Vagina (tissue), 2 donors: ENCODE results near the gene LPGAT1. TPM values are rescaled to one million over a fixed set of nuclear protein-coding genes. Genes with fewer than 3 reads are reported as not detected.

Experiments
- DNase-seq, 2 donors: peaks; one replicate each; pipeline ENCODE4 v3.0.0-alpha.2; 2017; ENCODE audit errors: extremely low spot score in 2 of 2
- H3K27ac ChIP-seq: fragments of 200-600 bp; sonication (generic); one replicate; pipeline ENCODE4 v1.5.1; 2019
- H3K27me3 ChIP-seq: fragments of 200-600 bp; sonication (generic); one replicate; pipeline ENCODE4 v1.5.1; 2019
- H3K36me3 ChIP-seq, 2 donors: fragments of 200-600 bp; sonication (generic); one replicate each; pipeline ENCODE4 v1.5.1; 2017 to 2019
- H3K4me1 ChIP-seq: fragments of 200-600 bp; sonication (generic); one replicate; pipeline ENCODE4 v1.5.1; 2019
- H3K4me3 ChIP-seq, 2 donors: fragments of 200-600 bp; sonication (generic); 1 replicate in 1 of 2; 2 replicates in 1 of 2; pipeline ENCODE4 v1.5.1; 2016 to 2019
- H3K9me3 ChIP-seq: fragments of 200-600 bp; sonication (generic); one replicate; pipeline ENCODE4 v1.5.1; 2019
- POLR2A ChIP-seq, 2 donors: fragments of 450-650 bp; IDR thresholded peaks; one replicate each; pipeline ENCODE4 v1.6.1; 2017; ENCODE audit warnings: antibody characterized with exemption in 2 of 2, mild to moderate bottlenecking in 2 of 2, moderate library complexity in 2 of 2
- POLR2AphosphoS5 ChIP-seq, 2 donors: sonication (generic); formaldehyde crosslinking; IDR thresholded peaks; one replicate each; pipeline ENCODE4 v1.9.0; 2017; ENCODE audit warnings: antibody characterized with exemption in 2 of 2, mild to moderate bottlenecking in 2 of 2, low read depth in 1 of 2; ENCODE audit not compliant: insufficient read depth in 1 of 2
- intact Hi-C: fragments of 100-400 bp; cut with DNase I; formaldehyde crosslinking; loops from one replicate; pipeline ENCODE4 v1.15.1; 2023
- total RNA-seq: library from RNA; depleted of rRNA; stranded (reverse); fragments of >200 nt; gene quantifications from one replicate; pipeline ENCODE4 v1.2.3, GENCODE V29; 2016
- TF ChIP-seq, protein P1 (sequence below), 3 experiments: fragments of 450-650 bp in 2 of 3; fragments of 200-600 bp in 1 of 3; sonication (generic) in 1 of 3; IDR thresholded peaks; one replicate each; pipeline ENCODE4 v1.5.1; 2017 to 2019; ENCODE audit warnings: antibody characterized with exemption in 3 of 3, mild to moderate bottlenecking in 2 of 3, moderate library complexity in 2 of 3

LPGAT1 gene
- total RNA-seq, 1 donor from 2014 or later = 63.8 TPM

DNA sequence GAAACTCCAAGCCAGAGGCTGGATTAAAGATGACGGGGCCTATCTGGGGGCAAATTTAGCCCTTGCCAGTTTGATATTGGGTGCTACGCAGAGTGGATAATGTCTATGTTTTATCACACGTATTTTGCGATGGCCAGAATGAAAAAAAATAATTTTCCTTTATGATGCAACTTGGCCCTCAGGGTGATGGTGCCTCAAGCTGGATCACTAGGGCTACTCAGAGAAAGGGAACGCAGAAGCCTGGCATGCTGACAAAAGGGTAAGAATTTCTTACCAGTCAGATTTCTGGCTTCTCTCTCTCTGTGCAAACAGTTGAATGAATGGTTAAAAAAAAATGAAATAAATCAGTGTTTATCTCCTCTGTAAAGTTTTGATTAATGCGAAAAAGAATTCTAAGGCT, 122.6 kb downstream of the LPGAT1 start:
- no peaks in the 10 kb centered on the region for H3K36me3 ChIP-seq
- H3K4me1 ChIP-seq = peaks cover 6% of the 10 kb centered on the region
- H3K27ac ChIP-seq = no peak overlapping the region
- H3K9me3 ChIP-seq = no peaks in the 10 kb centered on the region
- no peak overlapping the region for H3K4me3 ChIP-seq
- no peak for DNase-seq
- TF ChIP-seq, protein P1, sequence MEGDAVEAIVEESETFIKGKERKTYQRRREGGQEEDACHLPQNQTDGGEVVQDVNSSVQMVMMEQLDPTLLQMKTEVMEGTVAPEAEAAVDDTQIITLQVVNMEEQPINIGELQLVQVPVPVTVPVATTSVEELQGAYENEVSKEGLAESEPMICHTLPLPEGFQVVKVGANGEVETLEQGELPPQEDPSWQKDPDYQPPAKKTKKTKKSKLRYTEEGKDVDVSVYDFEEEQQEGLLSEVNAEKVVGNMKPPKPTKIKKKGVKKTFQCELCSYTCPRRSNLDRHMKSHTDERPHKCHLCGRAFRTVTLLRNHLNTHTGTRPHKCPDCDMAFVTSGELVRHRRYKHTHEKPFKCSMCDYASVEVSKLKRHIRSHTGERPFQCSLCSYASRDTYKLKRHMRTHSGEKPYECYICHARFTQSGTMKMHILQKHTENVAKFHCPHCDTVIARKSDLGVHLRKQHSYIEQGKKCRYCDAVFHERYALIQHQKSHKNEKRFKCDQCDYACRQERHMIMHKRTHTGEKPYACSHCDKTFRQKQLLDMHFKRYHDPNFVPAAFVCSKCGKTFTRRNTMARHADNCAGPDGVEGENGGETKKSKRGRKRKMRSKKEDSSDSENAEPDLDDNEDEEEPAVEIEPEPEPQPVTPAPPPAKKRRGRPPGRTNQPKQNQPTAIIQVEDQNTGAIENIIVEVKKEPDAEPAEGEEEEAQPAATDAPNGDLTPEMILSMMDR (IDR thresholded peaks at IDR 0.05) = no peak
- TF ChIP-seq POLR2AphosphoS5 (IDR thresholded peaks at IDR 0.05; ENCODE audit: insufficient read depth in 1 of 2, low read depth in 1 of 2) (no peak), POLR2A (IDR thresholded peaks at IDR 0.05) (no peak)
- H3K27me3 ChIP-seq = no peaks in the 10 kb centered on the region
- intact Hi-C loops = no loop called here

GRCh38 chr1:211705467-211706091, 125.0 kb downstream of the LPGAT1 start:
- Histone ChIP-seq H3K27me3 (no peaks in the 10 kb centered on the region), H3K9me3 (no peaks in the 10 kb centered on the region), H3K27ac (no peak overlapping the region), H3K4me1 (peaks cover 6% of the 10 kb centered on the region), H3K36me3 (no peaks in the 10 kb centered on the region), H3K4me3 (no peak overlapping the region)
- intact Hi-C loops = no loop called here
- TF ChIP-seq, protein P1 (IDR thresholded peaks at IDR 0.05) = no peak
- TF ChIP-seq POLR2A (IDR thresholded peaks at IDR 0.05) (no peak), POLR2AphosphoS5 (IDR thresholded peaks at IDR 0.05; ENCODE audit: insufficient read depth in 1 of 2, low read depth in 1 of 2) (no peak)
- DNase-seq = no peak

DNA sequence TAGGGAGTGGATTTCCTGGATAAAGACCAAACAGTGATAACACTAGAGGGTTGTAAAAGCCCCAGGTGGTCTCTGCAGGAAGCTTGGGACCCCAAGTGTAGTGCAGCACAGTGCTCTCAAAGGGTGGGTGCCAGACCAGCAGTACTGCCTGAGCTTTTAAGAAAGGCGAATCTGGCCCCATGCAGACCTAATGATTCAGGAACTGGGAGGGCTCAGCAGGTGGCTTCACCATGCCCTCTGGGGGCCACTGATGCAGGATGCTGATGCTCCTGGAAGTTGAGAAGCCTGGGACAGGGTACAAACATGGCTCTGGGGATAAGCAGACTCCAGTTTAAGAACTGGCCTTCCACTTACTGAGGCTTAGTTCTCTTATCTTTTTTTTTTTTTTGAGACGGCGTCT, 126.0 kb downstream of the LPGAT1 start:
- DNase-seq = no peak

DNA sequence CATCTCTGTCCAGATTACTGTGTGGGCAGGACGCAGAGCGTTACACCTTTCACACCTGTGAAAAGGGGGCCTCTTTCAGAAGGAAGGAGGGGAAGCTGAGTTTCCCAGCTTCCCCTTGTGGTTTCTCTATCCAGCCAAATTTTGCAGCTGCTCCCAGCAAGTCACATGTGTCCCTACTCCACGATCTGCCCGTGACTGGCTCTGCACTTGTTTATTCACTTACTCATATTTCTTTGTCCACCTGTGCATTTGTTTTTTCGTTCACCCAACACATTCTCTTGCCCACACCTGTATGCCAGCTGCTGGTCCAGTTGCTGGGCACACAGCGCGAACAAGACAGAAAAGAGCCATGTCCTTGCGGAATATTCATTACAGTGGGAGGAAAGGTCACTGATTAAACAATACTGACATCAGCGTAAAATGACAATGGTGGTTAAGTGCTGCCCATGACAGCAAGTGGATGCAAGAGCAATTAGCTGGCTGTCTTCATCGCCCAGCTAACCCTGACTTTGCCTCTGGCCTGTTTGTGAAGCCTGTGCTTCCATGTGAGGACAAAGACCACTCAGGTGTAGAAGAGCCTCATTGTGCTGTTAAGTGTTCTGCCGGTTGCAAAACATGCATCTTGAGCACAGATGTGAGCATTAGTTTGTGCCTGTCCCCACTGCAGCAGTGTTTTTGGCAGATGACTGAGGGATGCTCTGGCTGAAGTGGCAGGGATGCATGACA, 126.6 kb downstream of the LPGAT1 start:
- H3K27me3 ChIP-seq = no peaks in the 10 kb centered on the region
- peaks cover 9% of the 10 kb centered on the region for H3K4me1 ChIP-seq
- DNase-seq = no peak
- no peak overlapping the region for H3K27ac ChIP-seq
- intact Hi-C loops = no loop called here
- H3K36me3 ChIP-seq = no peaks in the 10 kb centered on the region
- H3K9me3 ChIP-seq = no peaks in the 10 kb centered on the region
- TF ChIP-seq, protein P1 (IDR thresholded peaks at IDR 0.05) = no peak
- TF ChIP-seq POLR2AphosphoS5 (IDR thresholded peaks at IDR 0.05; ENCODE audit: insufficient read depth in 1 of 2, low read depth in 1 of 2) = no peak
- TF ChIP-seq POLR2A (IDR thresholded peaks at IDR 0.05) = no peak
- no peak overlapping the region for H3K4me3 ChIP-seq

More for the DNA sequence above, 126.0 kb downstream of the LPGAT1 start:
- Histone ChIP-seq H3K4me3 (no peak overlapping the region), H3K9me3 (no peaks in the 10 kb centered on the region), H3K36me3 (no peaks in the 10 kb centered on the region), H3K4me1 (peaks cover 6% of the 10 kb centered on the region), H3K27me3 (no peaks in the 10 kb centered on the region), H3K27ac (no peak overlapping the region)
- intact Hi-C loops = no loop called here
- TF ChIP-seq, protein P1 (IDR thresholded peaks at IDR 0.05) = no peak
- TF ChIP-seq POLR2AphosphoS5 (IDR thresholded peaks at IDR 0.05; ENCODE audit: insufficient read depth in 1 of 2, low read depth in 1 of 2) = no peak
- no peak for TF ChIP-seq POLR2A (IDR thresholded peaks at IDR 0.05)

GRCh38 chr1:211701733-211702132, 128.8 kb downstream of the LPGAT1 start:
- no peak for TF ChIP-seq POLR2A (IDR thresholded peaks at IDR 0.05)
- no peak for TF ChIP-seq POLR2AphosphoS5 (IDR thresholded peaks at IDR 0.05; ENCODE audit: insufficient read depth in 1 of 2, low read depth in 1 of 2)
- TF ChIP-seq, protein P1 (IDR thresholded peaks at IDR 0.05) = no peak
- Histone ChIP-seq H3K9me3 (no peaks in the 10 kb centered on the region), H3K4me1 (peaks cover 17% of the 10 kb centered on the region), H3K27me3 (no peaks in the 10 kb centered on the region), H3K27ac (no peak overlapping the region), H3K36me3 (no peaks in the 10 kb centered on the region), H3K4me3 (no peak overlapping the region)
- DNase-seq = no peak
- intact Hi-C loops = no loop called here
